GM18858 (cell line): ENCODE data around the gene PAM16.

ENCODE experiments used
- ATAC-seq: cut with Tn5 transposase; IDR thresholded peaks from one replicate; pipeline ENCODE4 v1.9.1; 2021; ENCODE audit not compliant: unreplicated experiment

Gene PAM16

GRCh38 chr16:4371357-4372000 is 20.4 kb upstream of the PAM16 start, which contains the start of gene VASN:
TSS of gene VASN (plus strand) at chr16:4371848. CDS start at chr16:4380878, 9,030 bp downstream.
- ATAC-seq = no peak

DNA sequence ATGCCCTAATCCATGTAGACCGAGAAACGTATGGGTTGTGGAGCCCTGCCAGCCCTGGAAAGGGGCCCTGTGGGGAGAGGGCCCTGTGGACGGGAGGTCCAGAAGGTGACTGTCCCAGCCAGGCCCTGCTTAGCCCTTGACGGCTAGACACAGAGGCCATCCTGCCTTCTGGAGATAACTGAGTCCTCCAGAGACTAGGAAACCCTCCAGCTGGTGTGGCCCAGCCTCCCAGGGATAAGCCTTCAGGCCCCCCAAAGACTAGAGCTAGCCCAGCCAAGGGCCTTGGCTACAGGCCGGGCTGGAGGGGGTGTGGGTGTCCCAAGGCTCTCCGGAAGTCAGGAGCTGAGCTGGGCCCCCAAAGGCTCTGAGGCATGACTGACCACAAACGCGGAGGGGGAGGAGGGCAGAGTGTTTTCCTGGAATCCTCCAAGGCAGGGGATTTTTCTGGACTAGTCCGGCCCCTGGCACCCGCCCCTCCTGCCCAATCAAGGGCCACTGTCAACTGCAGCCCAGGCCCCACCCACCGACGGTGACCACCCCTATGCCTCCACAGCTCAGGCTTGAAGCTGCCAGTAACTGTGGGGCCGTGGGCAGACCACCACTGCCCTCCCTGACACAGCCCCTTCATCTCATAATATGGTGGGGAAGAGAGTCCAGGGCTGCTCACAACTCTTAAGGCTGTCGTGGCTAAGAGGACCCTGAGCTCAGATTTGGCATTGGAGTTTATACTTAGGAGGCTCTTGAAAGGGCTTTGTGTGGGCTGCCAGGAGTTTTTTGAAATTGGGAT is 19.6 kb upstream of the PAM16 start:
- no peak for ATAC-seq

DNA sequence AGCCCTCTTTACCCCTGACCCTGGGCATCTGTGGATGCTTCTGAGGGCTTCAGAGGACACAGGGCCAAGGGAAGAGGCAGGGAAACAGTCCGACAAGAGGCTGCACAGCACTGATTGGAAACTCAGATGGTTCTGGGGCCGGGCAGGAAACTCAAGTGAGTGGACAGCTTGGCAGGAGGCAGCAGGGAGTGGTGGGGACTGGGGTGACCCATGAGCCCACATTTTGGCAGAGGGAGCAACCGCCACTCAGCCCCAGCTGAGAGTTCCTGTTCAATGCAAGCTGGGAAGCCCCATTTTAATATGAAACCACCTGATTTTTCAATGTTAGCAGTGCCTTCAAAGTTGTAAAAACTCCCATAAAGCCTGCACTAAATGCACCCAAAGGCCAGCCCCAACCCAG is 19.0 kb upstream of the PAM16 start:
- no peak for ATAC-seq

GRCh38 chr16:4369007-4369733 is 18.0 kb upstream of the PAM16 start:
- ATAC-seq = no peak

DNA sequence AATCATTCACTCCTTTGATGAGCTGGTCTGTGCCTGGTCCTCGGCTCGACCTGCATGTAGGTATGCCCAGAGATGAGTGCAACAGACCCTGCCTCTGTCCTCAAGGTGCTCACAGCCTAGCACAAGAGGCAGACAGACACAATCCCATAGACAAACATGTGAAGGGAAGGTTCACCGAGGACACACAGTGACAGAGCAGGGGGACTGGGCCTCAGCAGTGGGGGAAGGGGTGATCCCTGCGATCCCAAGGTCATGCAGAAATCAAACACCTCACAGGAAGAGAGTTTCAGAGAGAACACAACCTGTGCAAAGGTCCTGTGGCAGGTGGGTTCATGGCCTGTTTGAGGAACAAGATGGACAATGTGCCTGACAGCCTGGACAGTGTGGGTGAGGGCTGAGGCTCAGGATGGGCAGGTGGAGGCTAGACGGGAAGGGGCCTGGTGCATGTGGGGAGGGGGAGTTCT is 16.3 kb upstream of the PAM16 start:
- ATAC-seq = no peak

GRCh38 chr16:4366016-4366415 is 14.9 kb upstream of the PAM16 start:
- ATAC-seq = no peak

GRCh38 chr16:4365615-4366014 is 14.5 kb upstream of the PAM16 start:
- no peak for ATAC-seq

- ATAC-seq = peak; percentile 51
Observed at GRCh38 chr16:4365014-4365406, 13.9 kb upstream of the PAM16 start.

DNA sequence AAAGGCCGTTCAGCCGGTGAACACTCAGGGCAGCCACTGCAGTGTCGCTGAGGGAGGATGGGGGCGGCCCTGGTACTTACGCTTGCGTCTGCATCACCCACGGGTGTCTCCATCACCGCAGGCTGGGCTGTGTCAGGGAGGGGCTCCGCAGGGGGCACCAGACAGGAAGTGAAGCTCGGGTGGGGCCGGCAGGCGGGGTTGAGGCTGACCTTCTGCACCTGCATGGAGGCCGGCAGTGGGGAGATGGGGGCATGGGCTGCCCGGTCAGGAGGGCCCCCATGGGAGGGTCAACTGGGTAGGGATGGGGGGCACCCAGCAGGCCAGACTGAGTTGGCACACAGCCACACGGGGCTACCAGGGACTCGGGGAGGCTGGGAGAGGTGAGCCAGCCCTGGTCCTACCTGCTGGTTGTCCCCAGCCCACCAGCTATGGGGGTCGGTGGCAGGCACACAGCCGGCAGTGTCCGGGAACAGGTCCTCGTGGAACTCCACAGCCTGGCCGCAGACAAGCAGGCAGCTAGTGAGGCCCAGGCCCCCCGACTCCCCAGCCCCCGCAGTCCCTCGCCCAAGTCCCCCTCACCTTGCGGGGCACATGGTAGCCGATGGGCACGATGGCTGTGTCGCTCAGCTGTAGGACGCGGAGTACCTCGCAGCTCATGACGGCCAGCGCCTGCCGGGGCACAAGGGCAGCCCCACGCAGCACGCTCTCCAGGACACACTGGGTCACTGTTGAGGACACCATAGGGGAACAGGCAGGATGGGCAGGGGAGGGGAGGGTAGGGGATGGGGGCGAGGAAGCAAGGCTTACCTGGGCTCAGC is 13.3 kb upstream of the PAM16 start:
- no peak for ATAC-seq

DNA sequence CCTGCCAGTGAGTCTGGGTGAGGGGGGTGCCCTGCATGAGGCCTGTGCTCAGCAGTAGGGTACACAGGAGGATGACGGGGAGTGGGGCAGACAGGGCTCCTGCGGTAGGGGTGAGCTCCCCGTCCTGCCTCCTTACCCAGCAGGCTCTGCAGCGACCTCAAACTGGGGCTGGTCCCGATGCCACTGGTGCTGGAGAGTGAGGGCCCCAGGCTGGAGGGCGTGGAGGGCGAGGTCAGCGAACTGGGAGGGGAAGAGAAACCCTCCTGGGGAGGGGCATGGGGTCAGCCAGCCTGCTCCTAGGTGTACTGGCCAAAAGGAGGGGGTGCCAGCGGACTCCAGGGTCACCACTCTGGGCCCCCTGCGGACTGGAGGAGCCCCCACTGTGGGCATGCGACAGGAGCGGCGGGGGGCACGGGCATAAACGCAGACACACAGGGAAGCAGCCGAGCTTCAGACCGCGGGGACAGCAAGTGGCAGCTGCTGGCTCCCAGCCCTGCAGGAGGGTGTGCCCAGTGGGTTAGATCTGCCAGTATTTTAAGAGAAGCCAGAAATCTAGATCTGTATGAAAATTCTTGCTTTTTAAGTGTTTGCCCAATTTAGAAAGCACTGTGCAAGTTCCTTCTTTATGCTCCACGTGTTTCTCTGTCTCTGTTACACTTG is 11.5 kb upstream of the PAM16 start:
- ATAC-seq = no peak

DNA sequence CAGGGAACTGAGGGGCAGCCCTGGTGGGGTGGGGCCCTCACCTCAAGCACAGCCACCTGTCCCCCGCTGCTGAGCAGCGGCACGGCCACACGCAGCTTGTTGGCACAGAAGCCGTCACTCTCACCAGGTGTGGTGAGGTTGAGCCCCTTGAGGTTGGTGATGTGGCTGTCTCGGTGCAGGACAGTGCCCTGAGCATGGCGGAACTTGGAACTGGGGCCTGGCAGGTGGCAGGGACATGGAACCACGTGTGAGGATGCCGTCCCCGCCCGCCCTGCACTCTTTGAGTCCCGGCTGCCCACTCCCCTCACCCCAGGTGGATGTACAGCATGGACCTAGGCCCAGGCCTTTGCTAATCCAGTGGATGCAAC is 10.8 kb upstream of the PAM16 start:
- no peak for ATAC-seq

DNA sequence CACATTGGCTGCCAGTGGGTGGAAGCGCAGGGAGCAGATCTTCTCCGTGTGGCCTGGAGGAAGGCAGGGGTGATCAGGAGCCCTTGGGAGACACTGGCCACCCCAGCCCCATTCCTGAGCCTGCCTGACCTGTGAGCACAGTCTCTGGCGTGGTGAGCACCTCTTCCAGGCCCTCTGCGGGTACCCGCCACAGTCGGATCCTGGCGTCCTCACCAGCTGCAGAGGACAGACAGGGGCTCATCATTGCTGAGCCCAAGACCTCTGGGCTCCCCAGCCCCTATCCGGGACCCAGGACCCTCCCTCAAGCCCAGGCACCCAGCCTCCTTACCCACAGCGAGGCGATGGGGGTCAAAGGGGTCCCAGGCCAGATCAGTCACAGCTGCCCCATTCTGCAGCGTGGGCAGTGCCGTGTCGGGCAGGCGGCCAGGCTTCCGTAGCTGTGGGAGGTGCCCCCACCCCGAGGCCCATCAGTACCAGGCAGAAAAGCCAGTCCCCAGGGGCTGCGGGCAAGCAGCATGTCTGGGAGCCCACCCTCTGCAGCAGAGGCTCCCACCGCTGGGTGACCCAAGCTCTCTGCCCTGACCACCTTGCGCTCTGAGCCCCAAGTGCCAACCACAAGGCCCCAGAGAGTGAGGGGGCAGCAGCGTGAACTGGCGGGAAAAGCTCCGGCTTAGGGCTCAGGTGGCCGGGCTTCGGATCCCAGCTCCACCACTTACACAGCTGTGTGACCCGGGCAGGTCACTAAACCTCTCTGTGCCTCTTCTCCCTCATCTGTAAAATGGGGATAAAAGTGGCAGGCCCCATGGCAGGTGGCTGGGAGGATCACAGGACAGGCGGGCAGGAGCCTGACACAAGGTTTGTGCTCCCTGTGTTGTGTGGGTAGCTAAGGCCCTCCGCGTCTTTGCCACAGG is 10.2 kb upstream of the PAM16 start:
- ATAC-seq = no peak

- no peak for ATAC-seq
Observed at GRCh38 chr16:4360538-4361021, 9.5 kb upstream of the PAM16 start.

- ATAC-seq = no peak
Observed at GRCh38 chr16:4359914-4360313, 8.8 kb upstream of the PAM16 start.

DNA sequence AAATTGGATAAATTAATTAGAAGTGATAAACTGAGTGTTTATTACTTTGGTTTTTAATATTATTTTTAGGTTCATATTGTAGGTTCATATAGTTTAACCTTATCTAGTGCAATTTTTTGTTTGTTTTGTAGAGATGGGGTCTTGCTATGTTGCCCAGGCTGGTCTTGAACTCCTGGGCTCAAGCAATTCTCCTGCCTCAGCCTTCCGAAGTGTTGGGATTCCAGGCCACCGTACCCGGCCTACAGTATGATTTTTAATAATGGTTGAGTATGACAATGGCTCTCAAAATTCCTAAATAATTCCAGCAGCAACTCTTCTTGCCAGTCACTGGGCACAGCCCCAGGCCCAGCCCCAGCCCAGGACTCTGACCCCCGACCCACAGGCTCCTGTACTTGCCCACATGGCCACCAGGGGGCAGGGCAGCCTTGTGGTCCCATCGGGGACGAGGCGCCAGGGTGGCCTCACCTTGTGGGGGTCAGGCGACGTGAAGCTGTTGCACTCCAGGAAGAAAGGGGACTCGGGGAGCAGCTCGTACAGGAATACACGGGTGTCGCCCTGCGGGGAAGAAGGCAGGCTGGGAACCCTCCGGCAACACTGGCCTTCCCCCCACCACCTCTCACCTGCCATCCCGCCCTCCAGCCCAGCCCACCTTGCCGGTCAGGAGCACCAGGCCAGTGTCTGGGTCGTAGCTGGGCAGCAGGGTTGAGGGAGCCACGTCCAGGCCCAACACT is 7.9 kb upstream of the PAM16 start:
- no peak for ATAC-seq

- no peak for ATAC-seq
Observed at GRCh38 chr16:4358236-4358635, 7.1 kb upstream of the PAM16 start.

DNA sequence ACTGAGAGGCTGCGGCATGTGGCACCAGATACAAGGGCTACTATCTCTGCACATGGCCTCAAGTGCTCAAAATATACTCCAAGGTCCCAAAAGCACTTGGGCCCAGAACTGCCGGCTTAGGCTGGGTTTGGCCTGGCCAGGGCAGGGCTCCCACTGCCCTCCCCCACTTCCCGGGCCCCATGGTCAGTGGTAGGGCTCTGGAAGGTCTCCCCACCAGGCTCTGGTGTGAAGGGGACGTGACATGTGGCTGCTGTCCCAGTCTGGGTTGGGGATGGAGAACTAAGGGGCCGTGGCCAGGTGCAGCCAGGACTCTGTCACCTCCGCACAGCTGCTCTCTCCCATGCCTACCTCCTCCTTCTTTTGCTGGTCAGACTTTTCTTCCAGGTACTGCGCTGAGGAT is 5.7 kb upstream of the PAM16 start:
- no peak for ATAC-seq

- ATAC-seq = no peak
Observed at GRCh38 chr16:4354512-4355409, 3.6 kb upstream of the PAM16 start.
